GM21576 (cell line): ENCODE data around the gene SLAMF1.
"Not testable (repeated sequence)": the region's sequence is repeated elsewhere in the genome, so short reads cannot be mapped to it uniquely, and the experiment has no call there.

Source experiments
- ATAC-seq: cut with Tn5 transposase; IDR thresholded peaks from one replicate; pipeline ENCODE4 v1.9.1; 2021; ENCODE audit warnings: mild to moderate bottlenecking, moderate library complexity; ENCODE audit not compliant: unreplicated experiment

SLAMF1 gene

DNA sequence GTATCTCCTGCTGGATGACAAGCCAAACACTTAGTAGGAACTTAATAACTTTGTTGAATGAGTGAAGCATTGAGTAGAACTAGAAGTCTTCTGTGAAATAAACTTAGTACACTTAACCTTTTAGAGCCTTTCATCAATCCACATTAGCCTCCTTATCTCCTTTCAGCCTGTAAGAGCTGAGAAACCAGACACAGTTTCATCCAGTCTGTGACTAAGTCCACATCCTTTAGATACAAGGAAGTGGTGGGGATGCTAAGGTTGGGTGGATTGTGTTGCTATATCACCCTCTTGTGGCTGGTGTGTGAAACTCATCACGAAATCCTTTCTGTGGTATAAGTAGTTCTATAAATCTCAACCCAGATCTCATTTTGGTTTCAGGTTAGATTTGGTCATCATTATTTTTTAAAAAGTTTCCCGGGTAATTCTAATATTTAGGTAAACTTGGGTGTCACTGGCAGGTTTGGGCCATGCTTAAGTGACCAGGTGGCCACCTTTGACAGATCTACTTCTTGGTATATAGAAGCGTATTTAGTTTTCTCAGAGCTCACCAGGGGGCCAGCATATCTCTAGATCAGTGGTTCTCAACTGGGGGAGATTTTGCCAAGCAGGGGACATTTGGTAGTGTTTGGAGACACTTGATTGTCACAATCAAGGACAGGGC lies 39.7 kb downstream of the SLAMF1 start:
- ATAC-seq, result peak; percentile 65

DNA sequence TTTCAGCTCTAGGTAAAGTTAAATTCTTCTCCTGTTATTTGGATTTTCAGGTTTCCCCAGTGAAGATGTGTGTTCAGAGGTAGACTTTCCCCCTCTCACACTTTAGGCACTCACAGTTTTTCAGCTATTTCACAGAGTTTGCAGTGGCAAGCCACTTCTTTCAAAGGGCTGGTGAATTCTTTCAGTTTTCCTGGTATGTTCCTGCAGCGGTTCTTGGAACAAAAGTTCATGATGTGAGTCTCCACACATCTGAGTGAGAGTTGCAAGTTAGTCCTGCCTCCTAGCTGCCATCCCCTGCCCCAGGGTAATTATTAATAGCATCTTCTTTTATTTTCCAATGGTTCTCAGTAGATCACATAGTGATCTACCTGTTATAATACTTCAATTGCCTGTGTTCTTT lies 40.2 kb downstream of the SLAMF1 start:
- no peak for ATAC-seq

DNA sequence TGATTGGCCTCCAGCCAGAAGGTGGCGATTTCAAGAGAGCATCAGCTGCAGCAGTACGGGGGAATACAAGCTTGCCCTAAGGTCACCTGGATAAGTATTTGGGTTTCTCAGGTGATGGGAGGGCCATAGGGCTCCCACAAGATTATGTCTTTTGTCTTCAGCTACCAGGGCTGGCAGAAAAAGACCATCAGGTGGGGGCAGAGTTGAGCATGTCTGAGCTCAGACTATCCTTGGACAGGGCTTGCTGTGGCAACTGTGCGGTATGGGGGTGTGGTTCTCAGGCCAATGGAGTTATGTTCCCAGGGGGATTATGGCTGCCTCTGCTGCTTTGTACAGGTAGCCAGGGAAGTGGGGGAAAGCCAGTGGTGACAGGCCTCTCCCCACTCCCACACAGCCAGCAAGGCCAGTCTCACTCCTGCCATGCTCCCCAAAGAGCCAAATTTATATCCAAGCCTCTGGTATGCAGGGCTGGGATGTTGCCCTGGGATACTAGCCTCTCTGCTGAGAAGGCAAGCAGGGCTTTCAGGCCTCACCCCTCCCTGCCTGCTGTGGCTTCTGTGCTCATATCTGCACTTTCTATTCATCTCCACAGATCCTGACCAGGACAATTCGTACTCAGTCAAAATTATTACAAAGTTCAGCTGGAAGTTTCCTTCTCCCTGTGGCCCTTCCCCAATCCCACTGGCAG lies 40.9 kb downstream of the SLAMF1 start:
- no peak for ATAC-seq

DNA sequence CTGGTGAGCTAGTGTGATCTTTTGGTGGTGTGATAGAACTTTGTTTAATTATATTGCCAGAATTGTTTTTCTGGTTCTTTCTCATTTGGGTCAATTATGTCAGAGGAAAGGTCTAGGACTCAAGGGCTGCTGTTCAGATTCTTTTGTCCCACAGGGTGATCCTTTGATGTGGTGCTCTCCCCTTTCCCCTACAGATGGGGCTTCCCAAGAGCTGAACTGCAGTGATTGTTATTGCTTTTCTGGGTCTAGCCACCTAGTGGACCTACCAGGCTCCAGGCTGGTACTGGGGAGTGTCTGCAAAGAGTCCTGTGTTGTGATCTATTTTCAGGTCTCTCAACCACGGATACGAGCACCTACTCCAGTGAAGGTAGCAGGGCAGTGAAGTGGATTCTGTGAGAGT lies 41.6 kb downstream of the SLAMF1 start:
- ATAC-seq, result no peak

DNA sequence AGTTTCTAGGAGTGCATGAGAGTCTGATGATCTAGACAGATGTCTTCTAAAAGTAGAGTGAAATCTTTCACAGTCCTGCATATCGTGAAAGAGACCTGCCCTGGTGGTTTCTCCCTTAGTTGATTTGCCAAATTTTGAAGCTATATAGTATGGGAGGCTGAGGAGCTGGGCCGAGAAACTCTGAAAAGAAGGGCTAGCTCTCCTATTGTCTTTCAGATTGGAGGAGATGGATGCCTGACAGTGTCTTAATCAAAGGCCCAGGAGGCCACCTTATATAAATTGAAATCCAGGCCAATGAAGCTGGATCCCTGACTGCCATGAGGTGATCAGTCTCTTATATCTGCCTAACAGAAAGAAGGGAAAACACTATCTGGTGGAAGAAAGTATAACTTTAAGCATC lies 49.1 kb downstream of the SLAMF1 start:
- no peak for ATAC-seq

DNA sequence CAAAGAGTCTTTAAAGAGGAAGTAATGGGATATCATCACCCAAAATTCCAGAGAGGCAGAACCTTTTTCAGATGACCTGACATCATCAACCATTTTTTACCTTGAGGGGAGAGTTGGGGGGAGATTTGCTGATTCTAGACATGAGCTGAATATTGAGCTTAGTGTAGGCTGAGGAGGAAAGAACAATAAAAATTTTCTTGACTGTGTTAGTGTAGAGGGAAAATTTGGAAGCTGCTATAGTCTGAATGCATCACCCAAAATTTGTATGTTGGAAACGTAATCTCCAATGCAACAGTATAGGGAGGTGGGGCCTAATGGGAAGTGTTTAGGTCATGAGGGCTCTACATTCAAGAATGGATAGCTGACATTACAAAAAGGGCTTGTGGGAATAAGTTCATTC lies 49.8 kb downstream of the SLAMF1 start:
- no peak for ATAC-seq

DNA sequence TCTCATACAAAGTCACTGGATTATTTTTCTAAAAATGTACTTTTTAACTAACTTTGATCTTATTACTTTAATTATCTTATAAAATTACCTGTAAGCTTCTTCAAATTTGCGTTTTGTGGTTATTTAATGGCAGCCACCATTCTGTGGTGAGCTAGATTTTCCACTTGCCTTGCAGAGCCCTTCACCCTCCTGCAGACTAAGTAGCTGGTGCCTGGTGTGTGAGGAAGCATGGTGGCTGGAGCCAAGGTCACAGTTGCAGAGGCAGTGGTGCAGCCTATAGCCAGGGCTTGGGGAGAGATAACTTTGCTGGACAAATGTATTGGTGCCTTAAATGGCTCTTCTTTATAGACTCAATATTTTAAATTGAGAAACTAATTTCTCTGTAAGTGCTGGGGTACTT lies 56.4 kb downstream of the SLAMF1 start:
- no peak for ATAC-seq

DNA sequence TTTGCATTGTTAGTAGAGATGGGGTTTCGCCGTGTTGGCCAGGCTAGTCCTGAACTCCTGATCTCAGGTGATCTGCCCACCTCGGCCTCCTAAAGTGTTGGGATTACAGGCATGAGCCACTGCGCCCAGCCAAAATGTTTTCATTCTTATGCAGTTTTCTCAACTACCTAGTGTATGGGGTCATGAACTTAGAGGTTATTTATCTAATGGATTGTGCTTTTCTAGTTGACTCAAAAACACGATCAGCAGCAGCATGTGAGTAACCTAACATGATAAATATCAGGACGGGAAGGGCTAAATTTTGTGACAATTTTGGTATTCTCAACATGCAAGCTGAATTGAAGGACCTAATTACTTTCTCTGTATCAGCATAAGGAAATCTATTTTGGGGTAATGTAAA lies 58.4 kb downstream of the SLAMF1 start:
- ATAC-seq, result no peak

DNA sequence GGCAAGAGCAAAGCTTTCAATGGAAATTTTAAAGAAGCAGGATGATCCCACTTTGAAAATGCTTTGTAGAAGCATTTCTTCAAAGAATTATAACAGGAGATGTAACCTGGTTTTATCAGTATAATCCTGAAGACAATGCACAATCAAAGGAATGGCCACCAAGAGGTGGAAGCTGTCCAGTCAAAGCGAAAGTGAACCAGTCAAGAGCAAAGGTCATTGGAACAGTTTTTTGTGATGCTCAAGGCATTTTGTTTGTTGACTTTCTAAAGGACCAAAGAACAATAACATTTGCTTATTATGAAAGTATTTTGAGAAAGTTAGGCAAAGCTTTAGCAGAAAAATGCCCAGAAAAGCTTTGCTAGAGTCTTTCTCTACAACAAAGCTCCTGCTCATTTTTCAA lies 62.1 kb downstream of the SLAMF1 start:
- ATAC-seq, result no peak

DNA sequence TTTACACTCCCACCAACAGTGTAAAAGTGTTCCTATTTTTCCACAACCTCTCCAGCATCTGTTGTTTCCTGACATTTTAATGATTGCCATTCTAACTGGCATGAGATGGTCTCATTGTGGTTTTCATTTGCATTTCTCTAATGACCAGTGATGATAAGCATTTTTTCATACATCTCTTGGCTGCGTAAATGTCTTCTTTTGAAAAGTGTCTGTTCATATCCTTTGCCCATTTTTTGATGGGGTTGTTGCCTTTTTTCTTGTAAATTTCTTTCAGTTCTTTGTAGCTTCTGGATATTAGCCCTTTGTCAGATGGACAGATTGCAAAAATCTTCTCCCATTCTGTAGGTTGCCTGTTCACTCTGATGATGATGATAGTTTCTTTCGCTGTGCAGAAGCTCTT lies 63.9 kb downstream of the SLAMF1 start:
- ATAC-seq, result not testable (repeated sequence)

DNA sequence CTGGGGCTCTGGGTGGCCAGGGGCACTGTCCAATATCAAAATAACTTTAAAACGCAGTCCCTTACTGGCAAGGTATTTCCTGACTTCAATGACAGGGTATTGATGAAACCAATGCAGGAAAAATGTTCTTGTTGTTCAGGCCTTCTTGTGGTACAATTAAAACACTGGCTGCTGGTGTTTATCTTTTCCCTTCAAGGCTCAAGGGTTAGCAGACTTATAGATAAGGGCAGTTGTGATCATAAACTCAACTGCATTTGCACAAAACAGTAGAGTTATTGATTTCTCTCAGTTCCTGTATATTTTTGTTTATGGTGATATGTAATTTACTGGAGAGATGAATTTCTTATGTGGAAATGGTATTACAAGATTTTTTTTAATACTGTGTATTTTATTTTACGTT lies 64.9 kb downstream of the SLAMF1 start:
- no peak for ATAC-seq

DNA sequence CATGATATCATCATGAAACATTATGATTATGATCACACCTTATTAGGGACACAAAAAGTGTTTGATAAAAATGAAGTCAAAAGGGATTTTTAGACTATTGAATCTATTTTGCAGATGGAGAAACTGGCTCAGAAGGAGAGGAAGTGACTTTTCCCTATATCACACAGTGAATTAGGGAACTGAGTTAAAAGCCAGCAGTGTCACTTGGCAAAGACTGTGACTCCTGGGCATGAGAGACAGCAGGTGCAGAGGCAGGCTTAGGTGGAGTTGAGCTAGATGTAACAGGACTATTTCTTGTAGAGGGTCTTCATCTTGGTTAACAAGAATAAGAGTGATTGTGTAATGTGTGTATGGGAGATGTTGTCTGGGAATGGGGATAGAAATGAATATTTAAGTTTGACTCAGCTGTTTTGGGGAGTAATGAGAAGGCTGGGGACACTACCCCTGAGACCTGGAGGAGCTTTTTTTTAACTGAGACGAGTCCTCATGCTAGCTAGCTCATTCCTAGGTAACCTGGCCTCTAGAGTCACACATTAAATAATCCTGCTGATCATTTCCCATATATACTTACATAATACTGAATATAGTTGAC lies 66.5 kb downstream of the SLAMF1 start:
- ATAC-seq, result no peak

DNA sequence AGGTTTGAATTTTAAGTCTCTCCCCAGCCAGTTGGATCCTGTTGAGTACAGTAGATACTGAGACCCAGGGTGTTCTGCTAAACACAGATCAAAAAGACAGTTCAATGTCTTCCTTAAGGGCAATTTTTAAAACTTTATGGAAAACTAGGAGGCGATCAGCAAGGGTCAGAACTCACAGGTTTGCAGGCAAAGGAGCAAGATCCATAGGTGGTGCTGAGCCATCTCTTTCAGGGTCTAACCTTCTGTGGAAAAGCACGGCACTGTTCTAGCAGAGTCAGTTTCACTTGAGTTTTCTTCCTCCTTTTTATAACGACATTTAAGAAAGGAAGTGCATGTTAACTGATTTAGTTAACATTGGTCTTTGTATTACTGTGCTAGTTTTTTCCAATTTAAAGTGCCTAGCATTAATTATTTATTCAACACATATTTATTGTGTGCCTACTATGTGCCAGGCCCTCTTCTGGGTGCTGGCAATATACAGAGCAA lies 67.6 kb downstream of the SLAMF1 start, which contains the start of gene CD84:
Gene CD84, minus strand, starts transcription at position 281 of the 486 bp plus-strand sequence. Its CDS starts 59 bp downstream, at position 222.
- ATAC-seq, result no peak

DNA sequence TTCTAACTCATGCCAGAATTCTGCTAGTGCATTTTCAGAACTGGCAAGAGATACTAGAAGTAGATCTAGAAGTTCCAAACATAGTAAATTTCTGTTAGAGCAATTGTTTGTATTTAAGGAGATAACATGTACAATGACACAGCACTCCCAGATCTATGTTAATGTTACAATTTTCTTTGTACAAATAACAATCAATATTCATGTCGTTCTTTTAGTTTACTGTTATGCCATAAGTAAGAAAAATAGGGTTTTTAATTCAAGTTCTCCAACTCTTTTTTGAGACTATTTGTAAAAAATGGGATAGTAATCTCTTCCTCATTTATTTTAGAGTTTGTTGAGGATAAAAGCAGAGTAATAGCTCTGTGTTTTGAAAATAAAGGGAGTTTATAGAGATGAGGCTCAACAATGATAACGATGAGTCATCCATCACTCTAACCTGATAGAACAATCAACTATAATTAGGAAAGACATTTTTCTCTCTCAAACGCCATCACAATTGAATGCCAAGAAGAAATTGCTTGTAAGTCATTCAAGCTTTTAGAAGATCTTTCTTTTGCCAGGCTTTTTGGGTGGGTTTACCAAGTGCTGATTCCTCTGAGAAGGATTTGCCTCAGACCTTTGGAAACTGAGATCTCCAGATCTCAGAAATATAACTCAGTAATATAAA lies 68.2 kb downstream of the SLAMF1 start:
- no peak for ATAC-seq

DNA sequence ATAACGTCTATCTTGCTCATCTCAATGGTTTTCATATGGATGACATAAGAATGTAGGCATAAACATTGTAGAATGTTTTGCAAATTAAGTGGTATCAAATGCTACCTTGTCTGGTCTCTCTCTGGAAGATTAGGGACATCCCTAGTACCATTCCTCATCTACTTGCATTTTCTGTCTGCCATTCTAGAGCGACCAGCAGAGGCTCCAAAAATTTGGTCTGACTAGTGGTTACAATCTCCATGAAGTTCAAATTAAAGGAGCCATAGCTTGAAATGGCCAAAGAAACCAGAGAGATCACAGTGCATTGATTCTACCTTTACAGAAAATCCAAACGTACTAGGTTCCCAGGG lies 68.7 kb downstream of the SLAMF1 start:
- ATAC-seq, result no peak

DNA sequence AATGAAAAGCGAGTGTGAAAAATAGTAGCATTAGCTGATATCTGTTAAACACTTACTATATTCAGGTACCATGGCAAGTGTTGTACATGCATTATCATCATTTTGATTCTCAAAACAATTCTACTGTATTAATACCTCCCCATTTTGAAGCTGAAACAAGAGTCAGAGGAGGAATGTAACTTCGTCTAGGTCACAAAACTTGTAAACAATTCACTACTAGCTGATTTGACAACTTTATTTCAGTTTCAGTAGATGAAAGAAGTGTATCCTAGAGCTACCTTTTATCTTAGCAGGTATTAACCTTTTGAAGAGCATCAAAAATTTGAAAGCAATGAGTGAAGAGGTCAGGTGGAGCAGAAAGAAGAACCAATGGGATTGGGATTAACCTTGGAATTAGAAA lies 69.2 kb downstream of the SLAMF1 start:
- ATAC-seq, result no peak

DNA sequence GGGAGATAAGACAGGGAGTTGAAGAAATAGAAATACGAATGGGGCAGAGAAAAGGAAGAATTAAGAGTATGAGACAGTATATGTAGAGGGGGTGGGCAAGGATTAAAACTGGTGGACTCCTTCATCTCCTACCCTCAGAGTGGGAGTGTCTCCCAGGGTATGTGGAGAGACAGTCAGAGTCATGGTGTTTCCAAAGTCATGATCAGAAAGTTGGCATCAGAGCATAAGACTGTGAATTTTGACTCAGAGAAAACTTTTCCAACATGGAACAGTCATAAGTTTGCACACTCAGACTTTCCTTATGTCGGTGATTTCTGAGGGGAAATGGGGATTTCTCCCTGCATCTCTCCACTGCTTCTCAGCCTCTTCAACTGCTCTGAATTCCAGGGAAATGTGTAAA lies 70.0 kb downstream of the SLAMF1 start:
- ATAC-seq, result no peak

DNA sequence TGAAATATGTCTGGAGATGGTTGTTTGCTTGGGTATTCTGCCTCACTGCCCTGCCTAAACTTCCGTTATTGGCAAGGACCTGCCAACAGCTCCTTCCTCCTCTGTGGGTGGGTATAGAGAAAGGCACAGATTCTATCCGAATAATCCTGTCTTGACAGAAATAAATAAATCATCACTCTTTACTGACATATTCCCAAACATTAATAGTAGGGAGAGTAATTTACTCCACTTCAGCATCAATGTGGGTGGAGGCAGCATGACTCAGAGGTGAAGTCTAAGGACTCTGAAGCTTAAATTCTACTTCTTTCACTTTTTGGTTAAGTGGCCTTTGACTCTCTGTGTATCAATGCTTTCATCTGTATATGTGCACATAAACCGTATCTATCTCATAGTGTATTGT lies 70.5 kb downstream of the SLAMF1 start:
- no peak for ATAC-seq

DNA sequence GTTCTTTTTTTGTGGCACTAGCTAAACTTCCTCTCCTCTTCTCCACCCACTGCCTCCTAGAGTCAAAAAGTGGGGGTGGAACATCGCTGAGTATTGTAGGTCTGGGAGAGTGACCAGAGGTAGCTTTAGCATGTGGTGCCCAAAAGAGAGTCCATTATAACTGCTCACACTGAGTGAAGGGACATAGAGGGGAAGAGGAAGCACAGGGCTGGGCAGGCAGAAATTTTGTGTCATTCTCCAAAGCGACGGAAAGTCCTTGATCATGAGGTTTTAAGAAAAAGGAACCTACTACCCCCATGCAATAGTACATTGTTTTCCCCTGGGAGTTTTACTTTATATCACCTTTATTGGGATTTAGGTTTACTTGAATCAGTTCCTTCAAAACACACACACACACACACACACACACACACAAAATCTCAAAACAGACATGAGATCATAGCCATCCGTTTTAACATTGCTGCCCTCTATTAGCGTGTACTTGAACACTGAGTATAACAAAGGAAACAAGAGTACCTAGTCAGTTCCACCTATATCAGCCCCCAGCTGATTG lies 71.7 kb downstream of the SLAMF1 start:
- no peak for ATAC-seq

DNA sequence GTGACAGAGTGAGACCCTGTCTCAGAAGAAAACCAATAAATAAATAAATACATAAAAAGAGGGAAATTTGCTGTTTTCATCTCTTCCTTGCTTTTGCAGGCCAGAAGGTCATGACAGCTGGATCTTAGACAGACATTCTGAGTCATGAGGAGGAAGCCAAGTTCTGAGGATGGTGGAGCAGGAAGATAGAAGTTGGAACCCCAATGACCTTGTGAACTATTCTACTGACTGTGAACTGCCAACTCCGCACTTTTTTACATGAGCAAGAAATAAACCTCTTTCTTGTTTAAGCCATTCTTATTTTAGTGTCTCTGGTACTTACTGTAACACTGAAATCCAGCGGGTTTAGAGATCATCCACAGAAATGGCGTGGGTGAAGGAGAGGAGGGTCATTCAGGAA lies 76.0 kb downstream of the SLAMF1 start:
- no peak for ATAC-seq

DNA sequence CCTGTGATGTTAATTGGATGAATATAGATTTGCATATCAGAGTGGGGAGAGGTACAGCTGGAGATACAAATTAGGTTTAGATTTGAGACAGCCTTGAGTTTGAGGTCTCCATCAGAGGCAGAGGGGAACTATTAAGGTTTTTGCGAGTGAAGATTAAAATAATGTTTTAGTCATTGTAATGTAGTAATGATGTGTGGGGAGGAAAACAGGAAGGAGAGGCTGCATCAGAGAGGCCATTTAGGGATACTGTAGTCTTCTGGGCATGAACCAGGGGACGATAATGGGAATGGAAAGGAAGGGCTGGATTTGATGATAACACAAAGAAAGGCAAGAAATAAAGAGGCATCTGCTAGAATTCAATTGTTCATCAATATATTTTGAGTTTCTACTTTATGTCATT lies 77.0 kb downstream of the SLAMF1 start:
- no peak for ATAC-seq
